Activated T-helper 1 cell treated with anti-CD3 and anti-CD28 coated beads, Interleukin-2, amount 50 U/mL, for 16 hours (primary cell): Measurements from ENCODE around the gene SUMO4.

Experiments
- DNase-seq, 2 donors: peaks; one replicate each; pipeline ENCODE4 v3.0.0-alpha.2; 2020; ENCODE audit warnings: low read depth in 1 of 2, low spot score in 1 of 2

Gene SUMO4

GRCh38 chr6:149400050-149400449 is at the start of gene SUMO4:
SUMO4 (plus strand) TSS chr6:149400262; CDS start chr6:149400392, 130 bp downstream.
- DNase-seq, result no peak

- no peak for DNase-seq
Measured at GRCh38 chr6:149354009-149354408, 46.1 kb upstream of the SUMO4 start.

DNA sequence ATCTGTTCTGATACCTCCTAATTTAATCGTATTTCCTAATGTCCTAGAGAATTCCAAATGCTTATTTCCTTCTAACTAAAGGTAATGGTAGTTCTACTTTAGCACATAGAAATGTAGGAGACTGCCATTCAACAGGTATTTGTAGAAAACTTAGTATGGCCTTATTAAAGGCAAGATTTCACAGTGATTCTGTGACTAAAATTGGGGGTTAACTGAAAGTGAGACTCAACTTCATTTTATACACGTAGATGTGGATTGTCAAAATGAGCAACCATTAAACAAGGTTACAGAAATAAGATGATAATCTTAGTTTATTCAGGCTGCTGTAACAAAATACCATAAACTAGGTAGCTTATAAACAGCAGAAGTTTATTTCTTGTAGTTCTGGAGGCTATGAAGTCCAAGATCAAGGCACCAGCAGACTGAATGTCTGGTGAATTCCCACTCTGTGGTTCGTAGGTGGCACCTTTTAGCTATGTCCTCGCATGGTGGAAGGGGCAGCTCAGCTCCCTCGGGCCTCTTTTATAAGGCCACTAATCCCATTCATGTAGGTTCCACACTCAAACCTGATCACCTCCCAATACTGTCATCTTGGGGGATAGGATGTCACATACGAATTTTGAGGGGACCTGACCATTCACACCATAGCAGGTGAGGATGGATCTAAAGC is 43.8 kb upstream of the SUMO4 start:
- no peak for DNase-seq

- DNase-seq, result no peak
Measured at GRCh38 chr6:149357726-149358538, 42.1 kb upstream of the SUMO4 start.

DNA sequence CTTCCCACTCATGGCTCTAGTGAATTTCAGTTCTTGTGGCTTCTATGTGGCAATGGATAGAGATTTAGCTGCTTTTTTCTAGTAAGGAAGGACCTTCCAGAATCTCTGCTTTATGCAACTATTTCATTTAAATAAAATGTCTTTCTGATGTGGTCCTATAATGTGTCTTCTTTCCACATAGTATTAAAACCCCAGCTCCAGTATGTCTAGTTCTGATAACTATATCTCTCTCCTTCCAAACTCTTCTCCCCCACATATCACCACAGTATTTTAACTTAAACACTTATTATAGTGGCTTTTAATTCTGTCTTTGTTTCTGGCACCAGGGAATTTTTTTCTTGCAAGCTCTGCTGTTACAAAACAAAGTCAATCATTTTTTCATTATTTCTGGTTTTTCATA is 40.6 kb upstream of the SUMO4 start:
- DNase-seq, result no peak

GRCh38 chr6:149360536-149360935 is 39.5 kb upstream of the SUMO4 start:
- DNase-seq, result no peak

GRCh38 chr6:149362289-149362688 is 37.8 kb upstream of the SUMO4 start:
- no peak for DNase-seq

- no peak for DNase-seq
Measured at GRCh38 chr6:149363154-149363553, 36.9 kb upstream of the SUMO4 start.

GRCh38 chr6:149364557-149364956 is 35.5 kb upstream of the SUMO4 start:
- no peak for DNase-seq

- DNase-seq, result no peak
Measured at GRCh38 chr6:149365197-149365596, 34.9 kb upstream of the SUMO4 start.

- DNase-seq, result no peak
Measured at GRCh38 chr6:149366267-149366921, 33.7 kb upstream of the SUMO4 start.

- DNase-seq, result no peak
Measured at GRCh38 chr6:149368065-149368464, 32.0 kb upstream of the SUMO4 start.

DNA sequence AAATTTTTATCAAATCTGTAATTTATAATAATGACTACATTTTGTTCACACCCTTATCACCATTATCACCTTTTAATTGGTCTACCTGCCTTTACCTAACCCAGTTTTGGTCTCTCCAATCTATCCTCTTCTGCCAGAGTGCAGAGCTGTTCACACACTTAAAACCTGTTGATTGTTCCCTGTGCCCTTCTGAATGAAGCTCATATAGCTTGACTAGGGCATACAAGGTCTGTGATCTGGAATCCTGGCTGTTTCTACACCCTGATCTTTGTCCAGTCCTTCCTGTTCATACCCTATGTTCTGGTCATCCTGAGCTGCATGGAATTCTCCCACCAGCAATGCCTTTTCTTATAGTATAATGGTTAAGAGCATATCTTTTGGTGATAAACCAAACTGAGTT is 28.9 kb upstream of the SUMO4 start:
- DNase-seq, result no peak

DNA sequence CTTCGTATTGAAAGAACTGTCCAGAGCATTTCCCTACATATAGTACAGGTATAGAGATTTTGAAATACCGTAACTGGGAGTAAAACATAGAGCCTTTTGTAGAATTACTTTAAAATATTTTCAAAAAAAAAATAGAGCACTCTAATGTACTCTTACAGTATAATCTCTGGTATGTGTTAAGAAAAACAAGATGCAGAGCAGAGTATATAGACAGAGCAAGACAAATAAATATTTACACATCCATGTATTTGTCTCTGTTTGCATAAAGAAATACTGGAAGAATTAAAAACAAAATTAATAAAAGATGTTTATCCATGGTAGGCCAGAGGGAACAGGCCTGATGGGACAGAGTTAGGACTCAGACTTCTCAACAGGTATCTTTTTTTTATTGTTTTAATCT is 28.0 kb upstream of the SUMO4 start:
- DNase-seq, result no peak

GRCh38 chr6:149373511-149373910 is 26.6 kb upstream of the SUMO4 start:
- DNase-seq, result no peak

DNA sequence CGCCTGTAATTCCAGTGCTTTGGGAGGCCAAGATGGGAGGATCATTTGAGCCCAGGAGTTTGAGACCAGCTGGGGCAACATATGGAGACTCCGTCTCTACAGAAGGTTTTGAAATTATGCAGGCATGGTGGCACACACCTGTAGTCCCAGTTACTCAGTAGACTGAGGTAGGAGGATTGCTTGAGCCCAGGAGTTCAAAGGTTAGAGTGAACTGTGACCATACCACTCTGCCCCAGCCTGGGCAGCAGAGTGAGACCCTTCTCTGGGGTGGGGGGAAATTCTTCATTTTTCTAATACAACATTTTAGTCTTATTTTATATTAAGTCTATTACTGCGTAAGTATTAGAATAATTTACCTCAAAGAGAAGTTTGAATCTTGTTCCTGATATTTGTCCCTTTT is 20.1 kb upstream of the SUMO4 start:
- DNase-seq, result no peak

DNA sequence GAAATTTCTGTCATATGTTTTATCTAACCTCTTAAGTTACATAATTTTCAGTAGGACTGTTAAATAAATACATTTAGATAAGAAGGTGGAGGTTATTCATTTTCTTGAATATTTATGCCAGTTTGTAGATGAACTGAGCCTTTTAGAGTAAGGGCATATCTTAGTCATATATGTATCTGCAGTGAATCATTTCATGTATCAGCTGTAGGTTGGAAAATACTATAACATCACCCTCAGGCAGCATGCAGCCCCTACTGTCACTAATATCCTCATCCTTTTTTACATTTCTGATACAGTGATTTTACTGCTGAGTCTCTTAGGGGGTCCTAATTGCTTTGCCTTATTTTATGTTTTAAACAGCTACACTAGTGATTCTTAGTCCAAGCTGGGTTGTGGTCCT is 19.5 kb upstream of the SUMO4 start:
- no peak for DNase-seq

GRCh38 chr6:149383371-149383770 is 16.7 kb upstream of the SUMO4 start:
- no peak for DNase-seq

DNA sequence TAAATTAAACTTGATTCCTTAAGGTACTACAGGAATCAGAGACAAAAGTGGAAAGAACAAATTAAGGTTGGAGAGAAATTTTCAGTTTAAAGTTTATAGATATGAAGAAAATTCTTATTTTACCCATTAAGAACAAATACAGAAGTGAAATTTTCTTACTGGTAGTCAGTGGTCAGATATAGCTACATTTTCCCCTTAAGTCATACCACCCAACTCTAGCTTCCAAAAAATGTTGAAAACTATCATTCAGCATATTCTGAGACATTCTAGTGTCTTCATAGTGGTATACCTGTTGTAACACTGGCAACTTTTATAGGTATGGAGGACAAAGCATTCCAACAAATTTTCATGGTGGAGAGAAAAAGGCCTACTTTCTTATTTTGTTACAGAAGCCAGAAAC is 15.6 kb upstream of the SUMO4 start:
- DNase-seq, result no peak

DNA sequence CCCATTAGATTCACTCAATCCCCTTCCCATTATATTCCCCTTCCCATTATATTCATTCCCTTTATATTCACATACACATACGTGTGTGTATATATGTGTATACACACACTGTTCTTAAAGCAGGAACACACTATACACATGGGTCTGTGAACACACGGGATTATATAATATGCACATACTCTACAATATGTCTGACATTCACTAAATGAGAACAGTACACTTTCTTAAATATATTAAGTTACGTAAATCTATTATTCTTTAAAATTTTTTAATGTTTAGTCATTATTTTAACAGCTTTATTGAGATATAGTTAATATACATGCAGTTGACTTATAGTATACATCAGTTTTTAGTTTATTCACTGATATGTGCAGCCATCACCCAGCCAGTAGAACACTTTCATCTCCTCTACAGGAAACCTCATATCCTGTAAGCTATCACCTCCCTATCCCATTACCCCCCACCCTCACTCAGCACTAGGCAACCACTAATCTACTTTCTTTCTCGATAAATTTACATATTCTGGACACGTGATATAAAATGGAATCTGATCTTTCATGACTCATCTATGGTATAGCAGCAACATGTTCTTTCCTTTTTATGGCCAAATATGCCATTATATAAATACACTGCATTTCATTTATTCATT is 13.9 kb upstream of the SUMO4 start:
- DNase-seq, result no peak

- DNase-seq, result no peak
Measured at GRCh38 chr6:149387779-149388512, 12.1 kb upstream of the SUMO4 start.
